ENCODE data around the gene SNF8. TPM values are rescaled to one million over a fixed set of nuclear protein-coding genes. Genes with fewer than 3 reads are reported as not detected.
"Not testable (repeated sequence)": the region's sequence is repeated elsewhere in the genome, so short reads cannot be mapped to it uniquely, and the experiment has no call there.

SNF8 gene
- total and polyA plus RNA-seq, 2 donors (not counting 3 experiments of a cell fraction or from before 2014, with no cell fraction given): 166 to 194 TPM

GRCh38 chr17:48951572-48951971 lies 6.9 kb upstream of the SNF8 start:
- ChIA-PET CTCF (interaction anchor here (1.9 to 2.3 kb wide), 3 partner anchors 10 to 84 kb away, joined by 7 to 19 read pairs (median 18); no protein-coding TSS in a partner anchor), POLR2A (no interaction called here)
- DNase-seq (ENCODE audit: low read depth, low spot score) (no peak), FAIRE-seq (no peak)
- H3K9me1 ChIP-seq (replicated peaks; ENCODE audit: control insufficient read depth, extremely low read depth, insufficient read depth, low read length): no peaks in the 10 kb centered on the region
- no peaks in the 10 kb centered on the region for H3K36me3 ChIP-seq (ENCODE audit: control insufficient read depth in 2 of 2, extremely low read depth in 1 of 2, insufficient read depth in 2 of 2, low read length in 2 of 2)
- H3K9ac ChIP-seq (replicated peaks; ENCODE audit: extremely low read depth, insufficient read depth, low read length): no peak overlapping the region
- no peak overlapping the region for H3K4me2 ChIP-seq (ENCODE audit: insufficient read depth, low read length)
- H3K4me3 ChIP-seq (replicated peaks in 1 of 3; ENCODE audit: insufficient read depth in 1 of 3, low read depth in 1 of 3, low read length in 3 of 3): no peak overlapping the region
- H3K79me2 ChIP-seq (ENCODE audit: control insufficient read depth, insufficient read depth, low read length): no peaks in the 10 kb centered on the region
- no TSS peak for BruUV-seq (replicated peaks)
- no peaks in the 10 kb centered on the region for H4K20me1 ChIP-seq (replicated peaks; ENCODE audit: control insufficient read depth, extremely low read depth, insufficient read depth, low read length)
- no peaks in the 10 kb centered on the region for H3K4me1 ChIP-seq (ENCODE audit: control insufficient read depth, extremely low read depth, insufficient read depth, low read length)
- intact Hi-C loops (cut with micrococcal nuclease): no loop called here
- no peak overlapping the region for H2AFZ ChIP-seq (ENCODE audit: low read depth, low read length)
- peaks cover 0 to 2% of the 10 kb centered on the region in 2 experiments for H3K27me3 ChIP-seq (ENCODE audit: control insufficient read depth in 2 of 2, insufficient read depth in 2 of 2, low read length in 2 of 2)
- H3K27ac ChIP-seq (ENCODE audit: insufficient read depth, low read depth, low read length): no peak overlapping the region
- H3K9me3 ChIP-seq (replicated peaks; ENCODE audit: control insufficient read depth, insufficient read depth, low read length): no peaks in the 10 kb centered on the region
- TF ChIP-seq EZH2 (IDR thresholded peaks at IDR 0.05; ENCODE audit: borderline replicate concordance, low read depth, low read length, severe bottlenecking) (no peak), CTCF (IDR thresholded peaks at IDR 0.05; ENCODE audit: extremely low read depth in 1 of 2, insufficient read depth in 1 of 2, low read depth in 1 of 2, low read length in 2 of 2) (no peak), GATA2 (IDR thresholded peaks at IDR 0.05; ENCODE audit: insufficient read depth, insufficient read length, low read depth, low read length) (no peak), FOS (IDR thresholded peaks at IDR 0.05; ENCODE audit: borderline replicate concordance, insufficient read depth, low read length) (no peak), POLR2AphosphoS5 (IDR thresholded peaks at IDR 0.05; ENCODE audit: insufficient read depth, low read depth, low read length) (no peak), POLR2A (IDR thresholded peaks at IDR 0.05; ENCODE audit: low read depth, low read length) (no peak), MAX (IDR thresholded peaks at IDR 0.05; ENCODE audit: insufficient read depth, insufficient read length) (no peak), JUN (IDR thresholded peaks at IDR 0.05; ENCODE audit: borderline replicate concordance, insufficient read depth, insufficient read length, low read depth) (no peak), MYC (IDR thresholded peaks at IDR 0.05; ENCODE audit: low read depth, low read length) (no peak)
- dilution Hi-C loops (cut with MboI; ENCODE audit: extremely low pct_ligation_motif_present, low sequenced_read_pairs): no loop called here

GRCh38 chr17:48945261-48945651 lies 614 bp upstream of the SNF8 start:
- H3K9me3 ChIP-seq (replicated peaks; ENCODE audit: control insufficient read depth, insufficient read depth, low read length); H3K27me3 ChIP-seq (ENCODE audit: control insufficient read depth in 2 of 2, insufficient read depth in 2 of 2, low read length in 2 of 2); dilution Hi-C loops (cut with MboI; ENCODE audit: extremely low pct_ligation_motif_present, low sequenced_read_pairs); BruUV-seq (replicated peaks); DNase-seq (ENCODE audit: low read depth, low spot score); H3K36me3 ChIP-seq (ENCODE audit: control insufficient read depth in 2 of 2, extremely low read depth in 1 of 2, insufficient read depth in 2 of 2, low read length in 2 of 2); H3K9me1 ChIP-seq (replicated peaks; ENCODE audit: control insufficient read depth, extremely low read depth, insufficient read depth, low read length); FAIRE-seq; H4K20me1 ChIP-seq (replicated peaks; ENCODE audit: control insufficient read depth, extremely low read depth, insufficient read depth, low read length): not testable (repeated sequence)
- H3K4me2 ChIP-seq (ENCODE audit: insufficient read depth, low read length): peak overlapping the region; percentile 49
- H2AFZ ChIP-seq (ENCODE audit: low read depth, low read length): peak overlapping the region; percentile 27
- H3K27ac ChIP-seq (ENCODE audit: insufficient read depth, low read depth, low read length): peak overlapping the region; percentile 70
- peaks cover 16% of the 10 kb centered on the region for H3K79me2 ChIP-seq (ENCODE audit: control insufficient read depth, insufficient read depth, low read length)
- ChIA-PET POLR2A (interaction anchor here (1.0 to 1.4 kb wide), 5 partner anchors 11 to 90 kb away, joined by 3 to 5 read pairs (median 4); no protein-coding TSS in a partner anchor), CTCF (interaction anchor here (0.8 to 2.4 kb wide), 6 partner anchors 9 to 247 kb away, joined by 3 to 32 read pairs (median 6); no protein-coding TSS in a partner anchor)
- H3K4me1 ChIP-seq (ENCODE audit: control insufficient read depth, extremely low read depth, insufficient read depth, low read length): peaks cover 15% of the 10 kb centered on the region
- H3K9ac ChIP-seq (replicated peaks; ENCODE audit: extremely low read depth, insufficient read depth, low read length): peak overlapping the region; percentile 50
- H3K4me3 ChIP-seq (replicated peaks in 1 of 3; ENCODE audit: insufficient read depth in 1 of 3, low read depth in 1 of 3, low read length in 3 of 3): peak overlapping the region in 2 of 3 experiments; percentile 52 to 73
- intact Hi-C loops (cut with micrococcal nuclease): loop anchor here (2.0 kb wide), 2 partner anchors 36 to 88 kb away; partner anchors contain the start of gene UBE2Z
